Measurements from ENCODE around the gene TCF4. TPM values are rescaled to one million over a fixed set of nuclear protein-coding genes. Genes with fewer than 3 reads are reported as not detected.

TCF4 gene
- total and polyA plus RNA-seq, 2 donors (not counting 3 experiments of a cell fraction or from before 2014, with no cell fraction given): 183 to 390 TPM

- dilution Hi-C loops (cut with MboI; ENCODE audit: extremely low pct_ligation_motif_present, low sequenced_read_pairs): no loop called here
- no peaks in the 10 kb centered on the region for H3K9me3 ChIP-seq (replicated peaks; ENCODE audit: control insufficient read depth, insufficient read depth, low read length)
- FAIRE-seq: no peak
- TF ChIP-seq POLR2A (IDR thresholded peaks at IDR 0.05; ENCODE audit: low read depth, low read length) (no peak), JUN (IDR thresholded peaks at IDR 0.05; ENCODE audit: borderline replicate concordance, insufficient read depth, insufficient read length, low read depth) (no peak), POLR2AphosphoS5 (IDR thresholded peaks at IDR 0.05; ENCODE audit: insufficient read depth, low read depth, low read length) (no peak), CTCF (IDR thresholded peaks at IDR 0.05; ENCODE audit: extremely low read depth in 1 of 2, insufficient read depth in 1 of 2, low read depth in 1 of 2, low read length in 2 of 2) (no peak)
- no peaks in the 10 kb centered on the region for H3K27me3 ChIP-seq (ENCODE audit: control insufficient read depth in 2 of 2, insufficient read depth in 2 of 2, low read length in 2 of 2)
- no peak overlapping the region for H2AFZ ChIP-seq (ENCODE audit: low read depth, low read length)
- H3K4me1 ChIP-seq (ENCODE audit: control insufficient read depth, extremely low read depth, insufficient read depth, low read length): no peaks in the 10 kb centered on the region
- no peaks in the 10 kb centered on the region for H3K36me3 ChIP-seq (ENCODE audit: control insufficient read depth in 2 of 2, extremely low read depth in 1 of 2, insufficient read depth in 2 of 2, low read length in 2 of 2)
- no peaks in the 10 kb centered on the region for H3K9me1 ChIP-seq (replicated peaks; ENCODE audit: control insufficient read depth, extremely low read depth, insufficient read depth, low read length)
- DNase-seq (ENCODE audit: low read depth, low spot score): no peak
- no peak overlapping the region for H3K4me2 ChIP-seq (ENCODE audit: insufficient read depth, low read length)
- no TSS peak for BruUV-seq (replicated peaks)
- intact Hi-C loops (cut with micrococcal nuclease): no loop called here
- ChIA-PET POLR2A (no interaction called here), CTCF (no interaction called here)
- H3K79me2 ChIP-seq (ENCODE audit: control insufficient read depth, insufficient read depth, low read length): peaks cover 25% of the 10 kb centered on the region
- no peak overlapping the region for H3K4me3 ChIP-seq (replicated peaks in 1 of 3; ENCODE audit: insufficient read depth in 1 of 3, low read depth in 1 of 3, low read length in 3 of 3)
- H3K27ac ChIP-seq (ENCODE audit: insufficient read depth, low read depth, low read length): no peak overlapping the region
- H3K9ac ChIP-seq (replicated peaks; ENCODE audit: extremely low read depth, insufficient read depth, low read length): no peak overlapping the region
- peaks cover 2% of the 10 kb centered on the region for H4K20me1 ChIP-seq (replicated peaks; ENCODE audit: control insufficient read depth, extremely low read depth, insufficient read depth, low read length)
Observed at GRCh38 chr18:55439056-55439455, 148.9 kb downstream of the TCF4 start.

- ChIA-PET POLR2A (no interaction called here), CTCF (interaction anchor here (0.8 to 1.7 kb wide), 2 partner anchors 33 to 346 kb away, joined by 3 to 4 read pairs; no protein-coding TSS in a partner anchor)
- Histone ChIP-seq H3K9me1 (replicated peaks; ENCODE audit: control insufficient read depth, extremely low read depth, insufficient read depth, low read length) (no peaks in the 10 kb centered on the region), H2AFZ (ENCODE audit: low read depth, low read length) (no peak overlapping the region), H3K4me1 (ENCODE audit: control insufficient read depth, extremely low read depth, insufficient read depth, low read length) (no peaks in the 10 kb centered on the region), H4K20me1 (replicated peaks; ENCODE audit: control insufficient read depth, extremely low read depth, insufficient read depth, low read length) (peaks cover 2% of the 10 kb centered on the region), H3K27me3 (ENCODE audit: control insufficient read depth in 2 of 2, insufficient read depth in 2 of 2, low read length in 2 of 2) (no peaks in the 10 kb centered on the region), H3K79me2 (ENCODE audit: control insufficient read depth, insufficient read depth, low read length) (peaks cover 18% of the 10 kb centered on the region), H3K4me3 (replicated peaks in 1 of 3; ENCODE audit: insufficient read depth in 1 of 3, low read depth in 1 of 3, low read length in 3 of 3) (no peak overlapping the region), H3K36me3 (ENCODE audit: control insufficient read depth in 2 of 2, extremely low read depth in 1 of 2, insufficient read depth in 2 of 2, low read length in 2 of 2) (no peaks in the 10 kb centered on the region), H3K9ac (replicated peaks; ENCODE audit: extremely low read depth, insufficient read depth, low read length) (no peak overlapping the region), H3K27ac (ENCODE audit: insufficient read depth, low read depth, low read length) (no peak overlapping the region), H3K4me2 (ENCODE audit: insufficient read depth, low read length) (no peak overlapping the region), H3K9me3 (replicated peaks; ENCODE audit: control insufficient read depth, insufficient read depth, low read length) (no peaks in the 10 kb centered on the region)
- dilution Hi-C loops (cut with MboI; ENCODE audit: extremely low pct_ligation_motif_present, low sequenced_read_pairs): no loop called here
- BruUV-seq (replicated peaks): no TSS peak
- FAIRE-seq (no peak), DNase-seq (ENCODE audit: low read depth, low spot score) (no peak)
- TF ChIP-seq MYC (IDR thresholded peaks at IDR 0.05; ENCODE audit: low read depth, low read length) (no peak), CTCF (IDR thresholded peaks at IDR 0.05; ENCODE audit: extremely low read depth in 1 of 2, insufficient read depth in 1 of 2, low read depth in 1 of 2, low read length in 2 of 2) (no peak), FOS (IDR thresholded peaks at IDR 0.05; ENCODE audit: borderline replicate concordance, insufficient read depth, low read length) (no peak), EZH2 (IDR thresholded peaks at IDR 0.05; ENCODE audit: borderline replicate concordance, low read depth, low read length, severe bottlenecking) (no peak), GATA2 (IDR thresholded peaks at IDR 0.05; ENCODE audit: insufficient read depth, insufficient read length, low read depth, low read length) (no peak), JUN (IDR thresholded peaks at IDR 0.05; ENCODE audit: borderline replicate concordance, insufficient read depth, insufficient read length, low read depth) (no peak)
- intact Hi-C loops (cut with micrococcal nuclease): no loop called here
Observed at GRCh38 chr18:55435592-55435991, 152.4 kb downstream of the TCF4 start.
